HG03442 (cell line): ENCODE measurements around the gene PHLDA3.

ENCODE experiments used
- ATAC-seq: cut with Tn5 transposase; IDR thresholded peaks from one replicate; pipeline ENCODE4 v1.9.1; 2021; ENCODE audit warnings: mild to moderate bottlenecking, moderate library complexity; ENCODE audit not compliant: unreplicated experiment

The PHLDA3 gene

GRCh38 chr1:201468844-201469644 is at the start of gene PHLDA3:
Gene PHLDA3 (minus strand): TSS chr1:201469188. CDS start chr1:201468786, 402 bp downstream.
- ATAC-seq: peak; percentile 79

- no peak for ATAC-seq
Observed at GRCh38 chr1:201518071-201518470, 49.1 kb upstream of the PHLDA3 start.

- ATAC-seq: no peak
Observed at GRCh38 chr1:201517631-201518030, 48.6 kb upstream of the PHLDA3 start.

GRCh38 chr1:201516511-201517127 is 47.6 kb upstream of the PHLDA3 start:
- ATAC-seq: no peak

GRCh38 chr1:201515895-201516294 is 46.9 kb upstream of the PHLDA3 start:
- no peak for ATAC-seq

- no peak for ATAC-seq
Observed at GRCh38 chr1:201515062-201515750, 46.2 kb upstream of the PHLDA3 start.

- no peak for ATAC-seq
Observed at GRCh38 chr1:201514466-201514865, 45.5 kb upstream of the PHLDA3 start.

GRCh38 chr1:201513498-201514243 is 44.7 kb upstream of the PHLDA3 start:
- no peak for ATAC-seq

GRCh38 chr1:201511941-201512539 is 43.1 kb upstream of the PHLDA3 start:
- ATAC-seq: no peak

GRCh38 chr1:201511396-201511940 is 42.5 kb upstream of the PHLDA3 start:
- ATAC-seq: no peak

- ATAC-seq: no peak
Observed at GRCh38 chr1:201510734-201511133, 41.7 kb upstream of the PHLDA3 start.

- ATAC-seq: no peak
Observed at GRCh38 chr1:201509601-201510374, 40.8 kb upstream of the PHLDA3 start.

GRCh38 chr1:201508809-201509208 is 39.8 kb upstream of the PHLDA3 start:
- ATAC-seq: no peak

GRCh38 chr1:201507360-201507675 is 38.3 kb upstream of the PHLDA3 start:
- peak; percentile 3 for ATAC-seq

GRCh38 chr1:201506557-201507359 is 37.8 kb upstream of the PHLDA3 start, which contains the start of gene CSRP1:
Gene CSRP1 (minus strand): TSS chr1:201507123. CDS start chr1:201496303, 10,820 bp downstream.
- ATAC-seq: peak; percentile 85

GRCh38 chr1:201506092-201506491 is 37.1 kb upstream of the PHLDA3 start:
- ATAC-seq: no peak

- ATAC-seq: no peak
Observed at GRCh38 chr1:201505503-201505890, 36.5 kb upstream of the PHLDA3 start.

- ATAC-seq: no peak
Observed at GRCh38 chr1:201504799-201505502, 36.0 kb upstream of the PHLDA3 start.
